Activated naive CD4-positive, alpha-beta T cell treated with anti-CD3 and anti-CD28 coated beads, Interleukin-2, amount 50 U/mL, for 72 hours (primary cell): ENCODE data around the gene EIF5B. TPM values are rescaled to one million over a fixed set of nuclear protein-coding genes. Genes with fewer than 3 reads are reported as not detected.

Source experiments
- ATAC-seq, 2 donors: fragments of 150-1000 bp; cut with Tn5 transposase; 2 replicates each; pipeline ENCODE4 v1.10.0; 2021; ENCODE audit warnings: mild to moderate bottlenecking in 2 of 2, moderate library complexity in 2 of 2
- DNase-seq, 2 donors: peaks; one replicate each; pipeline ENCODE4 v3.0.0; 2021 to 2022; ENCODE audit warnings: low spot score in 2 of 2
- H3K27ac Mint-ChIP-seq, 2 donors: one replicate each; pipeline ENCODE4 v1.8.0; 2022; ENCODE audit warnings: mild to moderate bottlenecking in 2 of 2, mixed read lengths in 2 of 2
- H3K36me3 Mint-ChIP-seq, 2 donors: one replicate each; pipeline ENCODE4 v1.8.0; 2022; ENCODE audit warnings: mixed read lengths in 2 of 2
- H3K9me3 Mint-ChIP-seq, 2 donors: one replicate each; pipeline ENCODE4 v1.8.0; 2022; ENCODE audit warnings: mixed read lengths in 2 of 2
- total RNA-seq, 2 donors: library from RNA; stranded (reverse); gene quantifications; one replicate each; pipeline ENCODE4 v1.2.3, GENCODE V29; 2022

Gene EIF5B
- total RNA-seq, 2 donors from 2014 or later: 68.6 to 77.7 TPM

- Mint-ChIP-seq H3K9me3 (no peaks in the 10 kb centered on the region), H3K36me3 (peaks cover 0 to 6% of the 10 kb centered on the region in 2 donors), H3K27ac (no peak overlapping the region)
- DNase-seq (no peak), ATAC-seq (no peak)
Measured at GRCh38 chr2:99421469-99421868, 84.3 kb downstream of the EIF5B start.

GRCh38 chr2:99422599-99422998 lies 85.4 kb downstream of the EIF5B start:
- H3K36me3 Mint-ChIP-seq: peaks cover 0 to 6% of the 10 kb centered on the region in 2 donors
- H3K9me3 Mint-ChIP-seq: no peaks in the 10 kb centered on the region
- ATAC-seq: no peak
- DNase-seq: no peak
- H3K27ac Mint-ChIP-seq: no peak overlapping the region

- Mint-ChIP-seq H3K27ac (no peak overlapping the region), H3K36me3 (peaks cover 0 to 4% of the 10 kb centered on the region in 2 donors), H3K9me3 (no peaks in the 10 kb centered on the region)
- ATAC-seq (no peak), DNase-seq (no peak)
Measured at GRCh38 chr2:99424371-99424770, 87.2 kb downstream of the EIF5B start.

- H3K36me3 Mint-ChIP-seq: no peaks in the 10 kb centered on the region
- ATAC-seq: no peak
- no peaks in the 10 kb centered on the region for H3K9me3 Mint-ChIP-seq
Measured at GRCh38 chr2:99425022-99425421, 87.8 kb downstream of the EIF5B start.

GRCh38 chr2:99430614-99431291 lies 93.6 kb downstream of the EIF5B start:
- peaks cover 0 to 5% of the 10 kb centered on the region in 2 donors for H3K36me3 Mint-ChIP-seq
- H3K9me3 Mint-ChIP-seq: no peaks in the 10 kb centered on the region
- ATAC-seq (no peak), DNase-seq (no peak)
- no peak overlapping the region for H3K27ac Mint-ChIP-seq

More at GRCh38 chr2:99425022-99425421, 87.8 kb downstream of the EIF5B start:
- H3K27ac Mint-ChIP-seq: no peak overlapping the region
- no peak for DNase-seq

- H3K27ac Mint-ChIP-seq: peak overlapping the region in 1 of 2 donors; percentile 33
- peaks cover 0 to 5% of the 10 kb centered on the region in 2 donors for H3K36me3 Mint-ChIP-seq
- DNase-seq (no peak), ATAC-seq (no peak)
- H3K9me3 Mint-ChIP-seq: no peaks in the 10 kb centered on the region
Measured at GRCh38 chr2:99431587-99432275, 94.5 kb downstream of the EIF5B start.

GRCh38 chr2:99433340-99433739 lies 96.2 kb downstream of the EIF5B start:
- no peaks in the 10 kb centered on the region for H3K9me3 Mint-ChIP-seq
- DNase-seq (no peak), ATAC-seq (no peak)
- H3K36me3 Mint-ChIP-seq: peaks cover 0 to 5% of the 10 kb centered on the region in 2 donors
- no peak overlapping the region for H3K27ac Mint-ChIP-seq

- Mint-ChIP-seq H3K36me3 (no peaks in the 10 kb centered on the region), H3K27ac (no peak overlapping the region), H3K9me3 (no peaks in the 10 kb centered on the region)
- ATAC-seq (no peak), DNase-seq (no peak)
Measured at GRCh38 chr2:99436874-99437273, 99.7 kb downstream of the EIF5B start.

DNA sequence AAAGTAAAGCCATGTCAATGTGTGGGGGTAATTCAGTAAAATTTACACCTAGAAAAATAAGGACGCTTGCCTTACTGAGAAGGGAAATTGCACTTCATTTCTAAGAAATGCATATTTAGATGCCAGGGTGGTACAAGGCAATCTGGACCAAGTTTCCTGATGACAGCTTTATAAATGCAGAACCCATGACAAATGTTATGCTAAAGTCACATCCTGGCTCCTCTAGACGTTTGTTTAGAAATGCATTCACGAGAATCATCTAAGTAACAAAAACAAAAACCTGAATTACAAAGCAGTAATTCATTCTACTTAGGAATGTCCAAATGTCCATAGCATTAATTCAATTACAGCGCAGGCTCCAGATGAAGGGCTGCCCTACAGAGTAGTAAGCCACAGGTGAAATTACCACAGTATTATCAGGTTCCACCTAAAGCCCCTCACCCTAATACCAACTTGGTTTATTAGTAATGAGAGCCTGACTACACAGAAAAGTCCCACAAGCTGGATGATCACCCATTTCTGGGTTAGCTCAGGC lies 102.8 kb downstream of the EIF5B start:
- DNase-seq: no peak
- no peak for ATAC-seq
- Mint-ChIP-seq H3K27ac (no peak overlapping the region), H3K9me3 (no peaks in the 10 kb centered on the region), H3K36me3 (no peaks in the 10 kb centered on the region)

- DNase-seq (no peak), ATAC-seq (no peak)
- Mint-ChIP-seq H3K36me3 (no peaks in the 10 kb centered on the region), H3K9me3 (no peaks in the 10 kb centered on the region), H3K27ac (no peak overlapping the region)
Measured at GRCh38 chr2:99442837-99443236, 105.6 kb downstream of the EIF5B start.

DNA sequence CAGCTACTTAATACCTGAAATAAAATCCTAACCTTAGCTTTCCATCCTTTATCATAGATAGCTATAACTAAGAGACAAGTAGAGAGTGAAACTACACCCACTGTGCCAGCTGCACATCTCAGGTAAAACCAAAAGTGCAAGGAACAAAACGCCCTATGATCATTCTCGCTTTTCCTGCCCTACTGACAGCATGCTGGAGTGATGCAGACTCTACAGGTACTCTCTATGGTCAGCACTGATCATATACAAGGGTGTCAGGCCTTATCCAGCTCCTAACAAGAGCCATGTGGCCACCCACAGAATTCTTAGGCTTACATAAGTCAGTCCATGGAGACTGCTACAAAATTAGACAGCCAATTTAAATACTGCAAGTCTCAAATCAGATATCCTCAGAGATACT lies 107.0 kb downstream of the EIF5B start:
- no peaks in the 10 kb centered on the region for H3K9me3 Mint-ChIP-seq
- H3K27ac Mint-ChIP-seq: peak overlapping the region in 1 of 2 donors; percentile 56
- peaks cover 0 to 8% of the 10 kb centered on the region in 2 donors for H3K36me3 Mint-ChIP-seq
- DNase-seq (no peak), ATAC-seq (no peak)

- ATAC-seq: no peak
- no peak for DNase-seq
- no peaks in the 10 kb centered on the region for H3K9me3 Mint-ChIP-seq
- H3K36me3 Mint-ChIP-seq: peaks cover 0 to 8% of the 10 kb centered on the region in 2 donors
- peak overlapping the region in 1 of 2 donors; percentile 75 for H3K27ac Mint-ChIP-seq
Measured at GRCh38 chr2:99445065-99445464, 107.9 kb downstream of the EIF5B start.

- ATAC-seq (no peak), DNase-seq (no peak)
- peaks cover 0 to 8% of the 10 kb centered on the region in 2 donors for H3K36me3 Mint-ChIP-seq
- no peak overlapping the region for H3K27ac Mint-ChIP-seq
- no peaks in the 10 kb centered on the region for H3K9me3 Mint-ChIP-seq
Measured at GRCh38 chr2:99448556-99448955, 111.4 kb downstream of the EIF5B start.

GRCh38 chr2:99450199-99450598 lies 113.0 kb downstream of the EIF5B start:
- Mint-ChIP-seq H3K27ac (no peak overlapping the region), H3K9me3 (no peaks in the 10 kb centered on the region), H3K36me3 (peaks cover 0 to 8% of the 10 kb centered on the region in 2 donors)
- no peak for DNase-seq
- no peak for ATAC-seq
